K562 (cell line): ENCODE data around the gene ATP23. TPM values are rescaled to one million over a fixed set of nuclear protein-coding genes. Genes with fewer than 3 reads are reported as not detected.

Experiments used
- ATAC-seq: fragments of 200-7000 bp; cut with Tn5 transposase; 3 replicates; pipeline ENCODE4 v1.9.1; 2020; ENCODE audit warnings: moderate library complexity
- BruUV-seq: library from RNA; stranded (reverse); fragments of 400-500 nt; replicated peaks from 2 replicates; lab custom pipeline; 2021; lab: Mats Ljungman, UMichigan
- CTCF ChIA-PET: fragments of 300-600 bp; formaldehyde crosslinking; extraction: SDS; loops from one replicate; lab custom pipeline; 2021; ENCODE audit warnings: low intra/inter-chr PET ratio; lab: Yijun Ruan, JAX
- POLR2A ChIA-PET: fragments of 300-600, 350-650 bp; sonication (Branson Sonifier 250); formaldehyde crosslinking; extraction: SDS; loops from one replicate; lab custom pipeline; 2021; ENCODE audit warnings: antibody characterized with exemption, inconsistent platforms; lab: Yijun Ruan, JAX
- DNase-seq, 4 experiments: peaks; one replicate each; pipeline versions ENCODE4 v3.0.0 to v3.0.0-alpha.2; 2011 to 2018; ENCODE audit warnings: low spot score in 3 of 4, mixed read lengths in 3 of 4; ENCODE audit errors: extremely low read depth in 1 of 4
- FAIRE-seq: peaks from 2 replicates; lab custom pipeline; 2011; peaks lifted over from hg19 to GRCh38; lab: Jason Lieb, UNC
- H2AFZ ChIP-seq: 2 replicates; pipeline ENCODE4 v1.6.0; 2011; ENCODE audit warnings: low read depth, low read length, control low read depth, inconsistent platforms
- H3K27ac ChIP-seq: fragments of 200-600 bp; 3 replicates; pipeline ENCODE4 v1.8.0; 2011; ENCODE audit warnings: low read depth, mild to moderate bottlenecking, control low read depth, inconsistent platforms, low read length, moderate library complexity, mixed read lengths; ENCODE audit errors: extremely low read depth
- H3K27me3 ChIP-seq, 2 experiments: fragments of 300-600 bp in 1 of 2; 2 replicates in 1 of 2; 3 replicates in 1 of 2; pipeline versions ENCODE4 v1.6.0 to v1.8.0; 2011; ENCODE audit warnings: inconsistent platforms in 2 of 2, low read length in 2 of 2, mild to moderate bottlenecking in 1 of 2, mixed read lengths in 1 of 2, moderate library complexity in 1 of 2; ENCODE audit not compliant: control insufficient read depth in 2 of 2, insufficient read depth in 2 of 2
- H3K36me3 ChIP-seq: fragments of 300-600 bp; 3 replicates; pipeline ENCODE4 v1.8.0; 2011; ENCODE audit warnings: mild to moderate bottlenecking, low read length, inconsistent platforms; ENCODE audit not compliant: control insufficient read depth, insufficient read depth
- H3K4me1 ChIP-seq, 2 experiments: fragments of 200-600 bp in 1 of 2; replicated peaks in 1 of 2; 2 replicates in 1 of 2; 3 replicates in 1 of 2; pipeline versions ENCODE4 v1.5.1 to v1.8.0; 2011; ENCODE audit warnings: inconsistent platforms in 2 of 2, low read length in 2 of 2, mild to moderate bottlenecking in 1 of 2, mixed read lengths in 1 of 2, moderate library complexity in 1 of 2; ENCODE audit not compliant: control insufficient read depth in 2 of 2, insufficient read depth in 2 of 2
- H3K4me2 ChIP-seq: 2 replicates; pipeline ENCODE4 v1.6.1; 2011; ENCODE audit warnings: low read length, control low read depth, inconsistent platforms, mixed read lengths; ENCODE audit not compliant: insufficient read depth
- H3K4me3 ChIP-seq: fragments of 200-600 bp; sonication (generic), shearing (Covaris generic); 2 replicates; pipeline ENCODE4 v1.5.1; 2016; ENCODE audit warnings: control low read depth, inconsistent platforms
- H3K79me2 ChIP-seq: fragments of 200-600 bp; 3 replicates; pipeline ENCODE4 v1.8.0; 2011; ENCODE audit warnings: low read length, inconsistent platforms; ENCODE audit not compliant: control insufficient read depth, insufficient read depth
- H3K9ac ChIP-seq, 2 experiments: 2 replicates each; pipeline versions ENCODE4 v1.6.0 to v1.6.1; 2011; ENCODE audit warnings: low read depth in 2 of 2, low read length in 2 of 2, control low read depth in 1 of 2, inconsistent platforms in 1 of 2, mild to moderate bottlenecking in 1 of 2, mixed read lengths in 1 of 2; ENCODE audit not compliant: insufficient read depth in 1 of 2
- H3K9me1 ChIP-seq: one replicate; pipeline ENCODE4 v1.6.0; 2011; ENCODE audit warnings: inconsistent platforms, mild to moderate bottlenecking, low read length, moderate library complexity; ENCODE audit not compliant: control insufficient read depth, insufficient read depth
- H3K9me3 ChIP-seq: replicated peaks from 2 replicates; pipeline ENCODE4 v1.5.1; 2011; ENCODE audit warnings: low read depth, low read length, inconsistent platforms; ENCODE audit not compliant: control insufficient read depth, insufficient read depth
- H4K20me1 ChIP-seq: replicated peaks from 2 replicates; pipeline ENCODE4 v1.6.1; 2011; ENCODE audit warnings: low read length, inconsistent platforms, mixed read lengths; ENCODE audit not compliant: control insufficient read depth, insufficient read depth
- CEBPG ChIP-seq, 3 experiments: fragments of 200-800 bp in 1 of 3; sonication (Bioruptor generic) in 1 of 3; sonication (generic) in 1 of 3; formaldehyde crosslinking in 1 of 3; IDR thresholded peaks in 2 of 3; conservative IDR thresholded peaks in 1 of 3; 2 replicates each; pipeline versions ENCODE4 v1.6.1 to v1.8.0; 2016 to 2022; ENCODE audit warnings: missing compliant biosample characterization in 2 of 3, missing genetic modification characterization in 2 of 3, mild to moderate bottlenecking in 1 of 3, missing genetic modification reagents in 1 of 3
- KDM2B ChIP-seq: fragments of 250-450 bp; sonication (Bioruptor Pico); IDR thresholded peaks from 2 replicates; pipeline ENCODE4 v1.8.0; 2021; ENCODE audit warnings: mild to moderate bottlenecking, moderate library complexity
- NCOA1 ChIP-seq: fragments of 450-650 bp; IDR thresholded peaks from 2 replicates; pipeline ENCODE4 v1.6.1; 2016; ENCODE audit warnings: low read depth
- NFATC3 ChIP-seq: fragments of 450-650 bp; IDR thresholded peaks from 2 replicates; pipeline ENCODE4 v1.6.1; 2017; ENCODE audit warnings: mild to moderate bottlenecking
- SAFB ChIP-seq: fragments of 200-400 bp; formaldehyde crosslinking; IDR thresholded peaks from 2 replicates; pipeline ENCODE4 v1.6.1; 2017; ENCODE audit warnings: low read depth, low read length, borderline replicate concordance
- SMARCE1 ChIP-seq: fragments of 450-650 bp; IDR thresholded peaks from 2 replicates; pipeline ENCODE4 v1.7.1; 2016; ENCODE audit warnings: mild to moderate bottlenecking
- THRB ChIP-seq: fragments of 450-650 bp; formaldehyde crosslinking; conservative IDR thresholded peaks from 2 replicates; pipeline ENCODE4 v1.4.0; 2022; ENCODE audit warnings: mild to moderate bottlenecking, missing genetic modification characterization
- ZNF146 ChIP-seq: IDR thresholded peaks from one replicate; pipeline ENCODE4 v1.6.1; 2018; ENCODE audit warnings: missing compliant biosample characterization; ENCODE audit not compliant: unreplicated experiment
- ZNF707 ChIP-seq: fragments of 250-450 bp; sonication (Bioruptor Pico); conservative IDR thresholded peaks from 2 replicates; pipeline ENCODE4 v1.8.0; 2022; ENCODE audit warnings: inconsistent platforms, mild to moderate bottlenecking, moderate library complexity
- WGBS: fragments of 100-300 bp; shearing (Covaris generic); methylation state at CpG from one replicate; pipeline ENCODE4 v1.1.6; 2016; ENCODE audit warnings: low coverage, mixed read lengths; ENCODE audit not compliant: insufficient coverage; ENCODE audit errors: missing lambda C conversion rate; 5-methylcytosine and 5-hydroxymethylcytosine counted together
- in situ Hi-C: fragments of 300-500 bp; cut with MboI; formaldehyde crosslinking; loops from 4 replicates; pipeline ENCODE4 v1.15.0; 2018; ENCODE audit warnings: inconsistent platforms, mixed read lengths
- intact Hi-C: fragments of 100-400 bp; cut with micrococcal nuclease; formaldehyde crosslinking; loops from 2 replicates; pipeline ENCODE4 v1.14.2; 2022
- polyA plus RNA-seq, 8 experiments: library from polyadenylated mRNA; depleted of rRNA in 4 of 8; stranded (reverse) in 5 of 8; unstranded in 3 of 8; fragments of >200 nt; fragmentation: Nextera tagmentation in 2 of 8; fragmentation: Illumina TruSeq in 1 of 8; extraction: Ambion mirVana in 2 of 8; extraction: Trizol in 1 of 8; gene quantifications; 2 replicates each; pipeline versions ENCODE4 v1.2.1 to v1.2.3, GENCODE V29; 2011 to 2014; ENCODE audit warnings: inconsistent platforms in 1 of 8, missing spikeins in 1 of 8
- total RNA-seq, 7 experiments: library from RNA; depleted of rRNA in 6 of 7; stranded (reverse); fragments of >200 nt in 6 of 7; fragmentation: Illumina TruSeq in 2 of 7; extraction: Trizol in 2 of 7; gene quantifications; 2 replicates each; pipeline versions ENCODE4 v1.2.1 to v1.2.3, GENCODE V29; 2011 to 2021; ENCODE audit warnings: low replicate concordance in 1 of 7
- TF ChIP-seq, protein P1 (sequence below), 2 experiments: fragments of 450-650 bp; conservative IDR thresholded peaks; 2 replicates each; pipeline ENCODE4 v1.6.1; 2017; ENCODE audit warnings: mild to moderate bottlenecking in 2 of 2, moderate library complexity in 2 of 2

ATP23 gene
- total and polyA plus RNA-seq, 9 of the 15 experiments (the other 6 are each of a cell fraction or from before 2014, with no cell fraction given), result 8.3 to 53.7 (median 28.5) TPM

- H3K27me3 ChIP-seq, result no peaks in the 10 kb centered on the region
- no peaks in the 10 kb centered on the region for H3K36me3 ChIP-seq
- FAIRE-seq, result no peak
- POLR2A ChIA-PET, result interaction anchor here (1.4 to 1.6 kb wide), 2 partner anchors 9 to 63 kb away, joined by 3 to 6 read pairs; no protein-coding TSS in a partner anchor
- in situ Hi-C loops, result no loop called here
- no peak overlapping the region for H3K4me3 ChIP-seq
- H3K9ac ChIP-seq, result no peak overlapping the region; a peak in 1 of 4 replicates
- WGBS, result 50% methylated on average over 5 of the region's 6 CpGs
- ATAC-seq, result no peak
- H3K4me2 ChIP-seq, result no peak overlapping the region
- no peak overlapping the region for H2AFZ ChIP-seq
- TF ChIP-seq NFATC3 (no peak), ZNF707 (no peak), CEBPG (CRISPR knock-in tag; IDR thresholded peaks at IDR 0.05) (no peak), CEBPG (tag; conservative IDR thresholded peaks at IDR 0.05 in 1 of 2, IDR thresholded peaks at IDR 0.05 in 1 of 2) (no peak)
- H3K27ac ChIP-seq, result no peak overlapping the region
- H3K4me1 ChIP-seq, result peaks cover 32 to 38% of the 10 kb centered on the region in 2 experiments
- intact Hi-C loops, result no loop called here
- no peaks in the 10 kb centered on the region for H3K9me1 ChIP-seq
- no TSS peak for BruUV-seq
- CTCF ChIA-PET, result no interaction called here
- no peaks in the 10 kb centered on the region for H3K79me2 ChIP-seq
- no peaks in the 10 kb centered on the region for H4K20me1 ChIP-seq
- no peaks in the 10 kb centered on the region for H3K9me3 ChIP-seq
- no peak for DNase-seq
Observed at GRCh38 chr12:57896115-57896433, 45.3 kb upstream of the ATP23 start.

DNA sequence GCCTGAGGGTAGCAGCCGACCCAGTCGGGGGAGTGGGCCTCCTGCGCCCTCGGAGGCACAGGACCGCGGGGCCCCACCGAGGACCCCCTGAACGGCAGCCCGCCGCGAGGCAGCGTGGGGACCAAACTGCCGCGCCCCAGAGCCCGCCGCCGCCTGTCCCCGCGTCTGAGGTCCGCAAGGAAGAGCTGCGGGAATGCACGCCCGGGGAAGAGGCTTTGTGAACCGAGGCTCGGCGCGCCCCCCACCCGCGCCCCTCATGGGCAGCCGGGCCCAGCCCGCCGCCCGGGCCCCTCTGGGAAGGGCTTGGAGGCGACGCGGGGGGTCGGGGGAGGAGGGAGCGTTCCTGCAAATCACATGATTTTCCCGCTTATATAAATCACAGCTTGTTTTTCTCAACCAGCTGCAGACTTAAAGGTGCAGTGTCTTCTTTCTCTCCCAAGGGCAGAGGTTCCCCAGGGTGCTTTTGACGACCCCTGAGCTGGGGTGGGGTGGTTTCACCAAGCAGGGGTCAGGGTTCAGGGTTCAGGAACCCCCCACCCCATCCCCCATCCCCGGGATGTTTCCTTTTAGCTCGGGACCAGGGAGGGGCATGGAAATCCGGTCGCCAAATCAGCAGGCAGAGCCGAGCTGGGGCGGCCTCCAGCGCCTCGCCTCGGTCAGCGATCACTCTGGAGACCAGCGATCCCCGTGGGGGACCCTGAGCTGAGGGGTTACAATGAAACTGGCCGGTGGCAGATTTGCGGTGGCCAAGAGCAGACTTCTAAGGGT lies 44.7 kb upstream of the ATP23 start:
- Histone ChIP-seq H3K36me3 (no peaks in the 10 kb centered on the region), H3K9ac (no peak overlapping the region; a peak in 1 of 4 replicates), H3K9me1 (no peaks in the 10 kb centered on the region), H3K9me3 (no peaks in the 10 kb centered on the region), H3K4me3 (no peak overlapping the region), H3K4me2 (peak overlapping the region; percentile 12; the same call in 1 of the 2 replicates), H3K27ac (no peak overlapping the region), H3K4me1 (peaks cover 32 to 38% of the 10 kb centered on the region in 2 experiments), H3K79me2 (no peaks in the 10 kb centered on the region), H4K20me1 (no peaks in the 10 kb centered on the region), H2AFZ (peak overlapping the region; percentile 58), H3K27me3 (no peaks in the 10 kb centered on the region)
- CTCF ChIA-PET, result no interaction called here
- no peak for DNase-seq
- peak; percentile 29 for ATAC-seq
- in situ Hi-C loops, result no loop called here
- POLR2A ChIA-PET, result interaction anchor here (0.5 to 1.9 kb wide), 5 partner anchors 8 to 64 kb away, joined by 3 to 6 read pairs (median 5); no protein-coding TSS in a partner anchor
- 39% methylated on average over 26 of the region's 54 CpGs for WGBS
- no TSS peak for BruUV-seq
- intact Hi-C loops, result no loop called here
- no peak for FAIRE-seq
- TF ChIP-seq, protein P1, sequence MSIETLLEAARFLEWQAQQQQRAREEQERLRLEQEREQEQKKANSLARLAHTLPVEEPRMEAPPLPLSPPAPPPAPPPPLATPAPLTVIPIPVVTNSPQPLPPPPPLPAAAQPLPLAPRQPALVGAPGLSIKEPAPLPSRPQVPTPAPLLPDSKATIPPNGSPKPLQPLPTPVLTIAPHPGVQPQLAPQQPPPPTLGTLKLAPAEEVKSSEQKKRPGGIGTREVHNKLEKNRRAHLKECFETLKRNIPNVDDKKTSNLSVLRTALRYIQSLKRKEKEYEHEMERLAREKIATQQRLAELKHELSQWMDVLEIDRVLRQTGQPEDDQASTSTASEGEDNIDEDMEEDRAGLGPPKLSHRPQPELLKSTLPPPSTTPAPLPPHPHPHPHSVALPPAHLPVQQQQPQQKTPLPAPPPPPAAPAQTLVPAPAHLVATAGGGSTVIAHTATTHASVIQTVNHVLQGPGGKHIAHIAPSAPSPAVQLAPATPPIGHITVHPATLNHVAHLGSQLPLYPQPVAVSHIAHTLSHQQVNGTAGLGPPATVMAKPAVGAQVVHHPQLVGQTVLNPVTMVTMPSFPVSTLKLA (conservative IDR thresholded peaks at IDR 0.05), result no peak
- TF ChIP-seq THRB (CRISPR knock-in tag), result no peak
- TF ChIP-seq KDM2B (CRISPR knock-in tag), result no peak
- no peak for TF ChIP-seq SAFB
- no peak for TF ChIP-seq SMARCE1
- no peak for TF ChIP-seq ZNF146 (CRISPR knock-in tag)
- no peak for TF ChIP-seq NCOA1
